IgD-negative memory B cell (primary cell): Measurements from ENCODE around the gene FLOT2. TPM values are rescaled to one million over a fixed set of nuclear protein-coding genes. Genes with fewer than 3 reads are reported as not detected.
"Not testable (repeated sequence)": the region's sequence is repeated elsewhere in the genome, so short reads cannot be mapped to it uniquely, and the experiment has no call there.

Experiments used
- H3K27ac Mint-ChIP-seq, 3 donors: one replicate each; pipeline ENCODE4 v1.8.0; 2020 to 2022; ENCODE audit warnings: mild to moderate bottlenecking in 3 of 3, mixed read lengths in 3 of 3, moderate library complexity in 1 of 3
- H3K27me3 Mint-ChIP-seq: one replicate; pipeline ENCODE4 v1.8.0; 2021; ENCODE audit warnings: mixed read lengths
- H3K36me3 Mint-ChIP-seq: one replicate; pipeline ENCODE4 v1.8.0; 2020; ENCODE audit warnings: mild to moderate bottlenecking, mixed read lengths
- H3K4me1 Mint-ChIP-seq, 3 donors: one replicate each; pipeline ENCODE4 v1.8.0; 2020 to 2022; ENCODE audit warnings: mixed read lengths in 3 of 3, mild to moderate bottlenecking in 1 of 3
- H3K4me3 Mint-ChIP-seq, 4 donors: one replicate each; pipeline ENCODE4 v1.8.0; 2020 to 2022; ENCODE audit warnings: mild to moderate bottlenecking in 4 of 4, mixed read lengths in 4 of 4, moderate library complexity in 3 of 4
- H3K9me3 Mint-ChIP-seq, 3 donors: one replicate each; pipeline ENCODE4 v1.8.0; 2020 to 2021; ENCODE audit warnings: mixed read lengths in 3 of 3, mild to moderate bottlenecking in 1 of 3
- polyA plus RNA-seq: library from polyadenylated mRNA; unstranded; fragments of 300-500 nt; fragmentation: Illumina TruSeq; gene quantifications from one replicate; pipeline ENCODE4 v1.2.3, GENCODE V29; 2021

FLOT2 gene
- polyA plus RNA-seq, 1 donor from 2014 or later = 400 TPM

- no peaks in the 10 kb centered on the region for H3K27me3 Mint-ChIP-seq
- no peaks in the 10 kb centered on the region for H3K9me3 Mint-ChIP-seq
- peak overlapping the region in 1 of 4 donors; percentile 26 for H3K4me3 Mint-ChIP-seq
- peaks cover 3 to 14% (median 8%) of the 10 kb centered on the region in 3 donors for H3K4me1 Mint-ChIP-seq
- peak overlapping the region in 1 of 3 donors; percentile 34 for H3K27ac Mint-ChIP-seq
- H3K36me3 Mint-ChIP-seq = peaks cover 4% of the 10 kb centered on the region
These were observed 9.3 kb upstream of the FLOT2 start for GRCh38 chr17:28906706-28907438.

DNA sequence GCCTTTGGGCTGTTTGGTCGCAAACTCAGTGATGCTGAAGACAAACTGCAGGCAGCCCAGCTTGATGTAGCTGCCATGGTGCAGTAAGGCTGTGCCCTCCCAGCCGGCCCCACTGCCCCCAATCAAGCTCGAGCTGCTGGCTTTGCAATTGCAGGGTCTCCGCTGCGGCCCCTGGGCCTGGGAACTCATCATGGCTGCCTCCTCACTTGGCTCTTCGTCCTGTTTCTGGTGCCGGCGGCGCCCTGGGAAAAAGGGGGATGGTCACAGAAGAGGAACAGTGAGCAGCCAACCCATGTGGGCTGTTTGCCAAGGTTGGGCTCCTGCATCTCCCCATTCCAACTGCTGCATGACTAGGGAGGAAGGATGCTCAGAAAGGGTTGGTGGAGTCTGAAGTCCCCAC, 8.7 kb upstream of the FLOT2 start:
- H3K4me1 Mint-ChIP-seq = peaks cover 7 to 19% (median 12%) of the 10 kb centered on the region in 3 donors
- peaks cover 4% of the 10 kb centered on the region for H3K36me3 Mint-ChIP-seq

GRCh38 chr17:28904800-28905199, 7.3 kb upstream of the FLOT2 start:
- Mint-ChIP-seq H3K4me1 (peaks cover 12 to 20% (median 14%) of the 10 kb centered on the region in 3 donors), H3K36me3 (peaks cover 4% of the 10 kb centered on the region), H3K27me3 (no peaks in the 10 kb centered on the region), H3K27ac (peak overlapping the region in 2 of 3 donors; percentile 7 to 48), H3K4me3 (peak overlapping the region in 1 of 4 donors; percentile 12), H3K9me3 (no peaks in the 10 kb centered on the region)

More for the DNA sequence above, 8.7 kb upstream of the FLOT2 start:
- H3K4me3 Mint-ChIP-seq = no peak overlapping the region
- H3K27ac Mint-ChIP-seq = no peak overlapping the region
- H3K27me3 Mint-ChIP-seq = no peaks in the 10 kb centered on the region
- no peaks in the 10 kb centered on the region for H3K9me3 Mint-ChIP-seq

DNA sequence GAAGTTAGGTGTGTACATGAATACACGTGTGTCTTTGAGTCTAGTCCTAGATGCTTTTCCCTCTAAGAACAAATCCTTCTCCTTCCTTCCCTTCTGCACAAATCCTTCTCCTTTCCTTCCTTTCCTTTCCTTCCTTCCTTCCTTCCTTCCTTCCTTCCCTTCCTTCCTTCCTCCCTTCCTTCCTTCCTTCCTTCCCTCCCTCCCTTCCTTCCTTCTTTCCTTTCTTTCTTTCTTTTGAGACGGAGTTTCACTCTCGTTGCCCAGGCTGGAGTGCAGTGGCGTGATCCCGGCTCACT, 6.0 kb upstream of the FLOT2 start:
- Mint-ChIP-seq H3K27ac (peak overlapping the region in 2 of 3 donors; percentile 61 to 88), H3K4me1 (peaks cover 12 to 23% (median 20%) of the 10 kb centered on the region in 3 donors), H3K4me3 (peak overlapping the region in 2 of 4 donors; percentile 70 to 74)
- not testable (repeated sequence) for H3K9me3 Mint-ChIP-seq, H3K27me3 Mint-ChIP-seq, H3K36me3 Mint-ChIP-seq

DNA sequence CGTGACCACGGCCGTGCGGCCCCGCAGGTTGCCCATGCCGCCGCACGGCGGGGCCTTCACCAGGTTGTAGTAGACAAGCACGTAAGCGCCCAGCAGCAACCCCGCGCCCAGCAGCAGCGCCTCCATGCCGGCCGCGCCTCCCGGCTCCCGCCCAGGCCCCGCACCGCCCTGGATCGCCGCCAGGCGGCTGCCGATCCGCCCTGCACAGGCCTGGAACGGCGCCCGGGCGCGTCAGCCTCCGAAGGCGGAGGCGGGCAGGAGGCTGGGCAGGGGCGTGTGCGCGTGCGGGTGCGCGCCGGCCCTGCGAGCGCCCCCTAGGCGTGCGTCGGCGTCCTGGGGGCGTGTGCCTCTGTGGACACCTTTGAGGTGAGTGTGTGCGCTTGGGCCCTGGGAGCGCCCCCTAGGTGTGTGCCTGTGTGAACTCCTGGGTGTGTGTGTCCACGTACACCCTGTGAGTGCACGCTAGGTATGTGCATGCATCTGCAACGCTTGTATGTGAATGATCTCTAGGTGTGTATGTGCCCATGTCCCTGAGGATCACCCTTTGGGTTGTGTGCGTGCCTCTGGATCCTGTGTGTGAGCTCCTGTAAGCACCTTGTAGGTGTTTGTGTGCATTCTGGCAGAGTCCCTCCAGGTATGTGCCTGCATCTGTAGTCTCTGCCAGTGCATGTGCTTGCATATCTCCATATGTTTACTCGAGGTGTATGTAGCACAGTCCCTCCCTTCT, 5.4 kb upstream of the FLOT2 start, which contains the start of gene DHRS13:
TSS of gene DHRS13 (minus strand) at position 261 of the 727 bp plus-strand sequence. CDS start at position 126, 135 bp downstream.
- Mint-ChIP-seq H3K4me1 (peaks cover 12 to 25% (median 21%) of the 10 kb centered on the region in 3 donors), H3K4me3 (peak within 1 kb of the TSS; percentile 74 to 92 (median 88)), H3K27ac (peak within 1 kb of the TSS; percentile 61 to 88 (median 83)), H3K27me3 (no peaks in the 10 kb centered on the region), H3K36me3 (peaks cover 1% of the 10 kb centered on the region), H3K9me3 (no peaks in the 10 kb centered on the region)

DNA sequence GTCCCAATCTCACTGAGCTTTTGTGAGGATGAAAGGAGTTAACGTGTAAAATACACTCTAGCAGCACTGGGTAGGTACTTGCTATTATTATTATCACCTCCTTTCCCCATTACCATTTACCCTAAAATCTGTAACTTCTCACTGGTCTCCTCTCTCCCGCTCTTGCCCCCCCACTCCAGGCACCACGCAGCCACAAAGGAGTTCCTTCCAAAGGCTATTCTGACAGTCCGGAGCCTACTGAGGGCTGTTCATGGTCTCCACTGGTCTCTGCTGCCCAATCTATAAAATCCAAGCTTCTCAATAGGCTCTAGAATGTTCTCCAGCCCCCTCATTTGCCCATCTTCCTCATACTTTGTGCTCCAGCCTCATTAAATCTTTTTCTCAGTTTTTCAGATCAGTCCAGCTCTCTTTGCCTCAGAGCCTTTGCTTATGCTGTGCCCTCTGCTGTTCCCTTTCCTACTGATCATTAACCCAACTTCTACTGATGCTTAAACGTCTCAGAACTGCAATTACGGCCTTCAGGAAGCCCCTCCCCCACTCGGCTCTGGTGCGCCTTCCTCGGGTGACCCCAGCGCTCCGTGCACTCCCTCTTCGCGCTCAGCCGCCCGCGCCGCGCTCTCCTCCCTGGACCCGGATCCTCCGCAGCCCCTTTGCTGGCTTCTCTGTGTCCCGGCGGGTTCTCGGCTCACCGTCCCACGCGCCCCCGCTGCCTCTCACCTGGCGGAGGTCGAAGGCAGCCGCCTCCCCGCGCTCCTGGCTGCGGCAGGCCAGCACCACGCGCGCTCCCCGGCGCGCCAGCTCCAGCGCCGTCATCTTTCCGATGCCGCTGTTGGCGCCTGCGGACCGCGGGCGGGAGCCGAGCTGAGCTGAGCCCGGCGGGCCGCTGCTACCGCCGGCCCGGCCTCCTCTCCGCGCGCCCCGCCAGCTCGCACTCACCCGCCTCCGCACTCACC, 4.6 kb upstream of the FLOT2 start:
- Mint-ChIP-seq H3K4me3 (peak overlapping the region; percentile 74 to 92 (median 88)), H3K4me1 (peaks cover 12 to 29% (median 25%) of the 10 kb centered on the region in 3 donors), H3K36me3 (no peaks in the 10 kb centered on the region), H3K27ac (peak overlapping the region; percentile 61 to 87 (median 83)), H3K9me3 (no peaks in the 10 kb centered on the region), H3K27me3 (no peaks in the 10 kb centered on the region)

DNA sequence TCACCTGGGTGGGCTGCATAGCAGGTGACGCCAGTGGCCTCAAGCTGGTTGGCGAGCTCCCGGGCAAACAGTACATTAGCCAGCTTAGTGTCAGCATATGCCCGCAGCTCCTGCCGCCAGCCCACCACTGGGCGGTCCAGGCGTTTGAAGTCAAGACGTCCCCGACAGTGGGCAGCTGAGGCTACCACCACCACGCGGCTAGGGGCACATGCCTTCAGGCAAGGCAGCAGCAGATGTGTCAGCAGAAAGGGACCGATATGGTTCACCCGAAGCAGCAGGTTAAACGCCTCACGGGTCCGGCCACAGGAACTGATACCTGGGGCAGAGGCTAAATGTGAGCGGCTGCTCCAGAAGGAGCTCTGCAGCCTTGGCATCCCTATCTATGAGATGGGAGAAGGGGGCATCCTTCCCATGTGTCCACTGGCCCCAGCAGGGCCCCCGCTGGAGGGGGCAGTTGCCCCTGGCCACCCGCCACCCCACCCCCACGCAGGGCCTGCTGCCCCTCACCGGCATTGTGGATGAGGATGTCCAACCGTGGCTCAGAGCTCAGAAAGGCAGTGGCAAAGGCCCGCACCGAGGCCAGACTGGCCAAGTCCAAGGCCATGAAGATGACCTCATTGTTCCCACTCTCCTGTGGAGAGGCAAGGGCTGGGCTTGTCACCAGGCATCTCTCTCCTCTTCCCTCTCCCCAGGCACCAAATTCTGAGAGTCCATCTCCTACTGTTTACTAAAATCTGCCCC, 3.6 kb upstream of the FLOT2 start:
- peaks cover 21 to 35% (median 27%) of the 10 kb centered on the region in 3 donors for H3K4me1 Mint-ChIP-seq
- peak overlapping the region in 3 of 4 donors; percentile 74 to 92 (median 91) for H3K4me3 Mint-ChIP-seq
- no peaks in the 10 kb centered on the region for H3K9me3 Mint-ChIP-seq
- no peaks in the 10 kb centered on the region for H3K27me3 Mint-ChIP-seq
- H3K27ac Mint-ChIP-seq = peak overlapping the region in 2 of 3 donors; percentile 61 to 83
- no peaks in the 10 kb centered on the region for H3K36me3 Mint-ChIP-seq

- H3K9me3 Mint-ChIP-seq = no peaks in the 10 kb centered on the region
- no peaks in the 10 kb centered on the region for H3K36me3 Mint-ChIP-seq
- H3K27me3 Mint-ChIP-seq = no peaks in the 10 kb centered on the region
- peaks cover 26 to 42% (median 32%) of the 10 kb centered on the region in 3 donors for H3K4me1 Mint-ChIP-seq
- peak overlapping the region in 2 of 3 donors; percentile 18 to 99 for H3K27ac Mint-ChIP-seq
- peak overlapping the region; percentile 50 to 99 (median 83) for H3K4me3 Mint-ChIP-seq
These were observed 1.8 kb upstream of the FLOT2 start for GRCh38 chr17:28899212-28899815.

- Mint-ChIP-seq H3K27me3 (no peaks in the 10 kb centered on the region), H3K4me3 (peak overlapping the region in 3 of 4 donors; percentile 17 to 99 (median 96)), H3K9me3 (no peaks in the 10 kb centered on the region), H3K4me1 (peaks cover 30 to 40% (median 34%) of the 10 kb centered on the region in 3 donors), H3K36me3 (no peaks in the 10 kb centered on the region), H3K27ac (peak overlapping the region; percentile 96 to 99 (median 99))
These were observed 1.0 kb upstream of the FLOT2 start for GRCh38 chr17:28898527-28898955.

DNA sequence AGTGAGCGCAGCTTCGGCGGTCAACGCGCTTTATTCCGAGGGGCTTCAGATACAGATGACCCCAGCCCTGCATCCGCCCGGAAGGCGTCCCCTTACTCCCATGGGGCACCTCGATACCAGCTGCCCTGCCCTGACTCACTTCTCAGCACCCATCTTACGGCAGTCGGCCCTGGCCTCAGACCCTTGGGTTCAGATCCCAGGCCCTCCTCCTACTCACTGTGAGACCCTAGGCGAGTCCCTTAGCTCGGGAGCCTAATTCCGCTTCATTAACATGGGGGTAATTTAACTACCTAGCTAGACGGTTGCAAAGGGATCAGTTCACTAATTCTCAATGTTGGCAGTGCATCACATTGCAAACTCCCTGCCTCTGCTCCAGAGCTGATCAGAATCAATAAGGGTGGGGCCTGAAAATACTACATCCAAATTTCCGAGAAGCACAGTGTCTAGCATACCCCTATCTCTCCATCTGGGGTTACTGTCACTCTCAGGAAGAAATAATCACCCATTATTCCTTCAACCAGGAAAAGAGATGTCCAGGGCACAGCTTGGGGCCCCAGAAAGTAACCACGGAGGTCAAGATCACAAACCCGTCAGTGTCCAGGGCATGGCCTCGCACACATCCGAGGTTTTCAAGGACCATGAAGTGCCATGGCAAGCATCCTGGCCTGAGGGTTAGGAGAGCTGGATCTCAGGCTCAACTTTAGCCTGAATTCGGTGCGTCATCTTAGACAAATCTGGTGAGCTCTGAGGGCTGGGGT, 415 bp upstream of the FLOT2 start:
- Mint-ChIP-seq H3K36me3 (peaks cover 5% of the 10 kb centered on the region), H3K27me3 (no peaks in the 10 kb centered on the region), H3K4me1 (peaks cover 36 to 42% (median 40%) of the 10 kb centered on the region in 3 donors), H3K9me3 (no peaks in the 10 kb centered on the region), H3K4me3 (peak overlapping the region; percentile 96 to 99 (median 98)), H3K27ac (peak overlapping the region; percentile 96 to 99 (median 99))

GRCh38 chr17:28896491-28896883, 1.0 kb downstream of the FLOT2 start:
- Mint-ChIP-seq H3K27me3 (no peaks in the 10 kb centered on the region), H3K4me3 (peak overlapping the region; percentile 96 to 99 (median 98)), H3K4me1 (peaks cover 33 to 45% (median 41%) of the 10 kb centered on the region in 3 donors), H3K27ac (peak overlapping the region; percentile 96 to 99 (median 99)), H3K9me3 (no peaks in the 10 kb centered on the region), H3K36me3 (peaks cover 8% of the 10 kb centered on the region)

DNA sequence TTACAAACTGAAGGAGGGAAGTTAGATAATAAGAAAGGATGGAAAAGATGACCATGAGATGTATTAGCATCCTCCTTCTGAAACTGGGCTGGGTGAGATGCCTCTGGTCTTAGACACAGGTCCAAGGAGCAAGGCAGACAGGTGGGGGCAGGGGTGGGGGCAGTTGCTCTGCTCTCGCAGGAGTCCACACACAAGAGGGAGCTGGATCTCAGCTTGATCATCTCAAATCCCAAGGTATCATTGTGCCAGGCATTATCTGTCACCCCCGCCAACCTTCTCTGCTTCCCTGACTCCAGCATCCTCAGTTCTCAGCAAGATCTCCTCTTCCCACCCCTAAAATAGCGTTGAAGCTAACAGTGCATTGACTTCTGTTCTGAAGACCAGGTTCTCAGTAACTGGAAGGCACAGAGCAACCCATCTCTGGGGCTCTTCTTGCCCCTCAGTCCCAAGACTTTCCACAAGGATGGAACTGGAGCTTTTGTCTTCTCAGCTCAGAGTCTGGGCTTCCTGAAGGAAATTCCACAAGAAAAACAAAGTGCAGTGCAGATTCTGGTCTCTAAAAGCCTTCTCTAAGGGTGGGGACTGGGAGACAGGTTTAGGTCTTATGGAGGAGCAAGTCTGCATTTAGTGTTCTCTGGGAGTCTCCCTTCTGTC, 1.6 kb downstream of the FLOT2 start:
- H3K9me3 Mint-ChIP-seq = no peaks in the 10 kb centered on the region
- H3K4me3 Mint-ChIP-seq = peak overlapping the region; percentile 96 to 99 (median 98)
- H3K27me3 Mint-ChIP-seq = no peaks in the 10 kb centered on the region
- peaks cover 38 to 50% (median 46%) of the 10 kb centered on the region in 3 donors for H3K4me1 Mint-ChIP-seq
- peaks cover 8% of the 10 kb centered on the region for H3K36me3 Mint-ChIP-seq
- H3K27ac Mint-ChIP-seq = peak overlapping the region; percentile 96 to 99 (median 99)
